GM18870 (cell line): ENCODE measurements around the gene MYO18B.

Source experiments
- ATAC-seq: cut with Tn5 transposase; IDR thresholded peaks from one replicate; pipeline ENCODE4 v1.9.1; 2021; ENCODE audit warnings: moderate library complexity; ENCODE audit not compliant: unreplicated experiment

MYO18B gene

DNA sequence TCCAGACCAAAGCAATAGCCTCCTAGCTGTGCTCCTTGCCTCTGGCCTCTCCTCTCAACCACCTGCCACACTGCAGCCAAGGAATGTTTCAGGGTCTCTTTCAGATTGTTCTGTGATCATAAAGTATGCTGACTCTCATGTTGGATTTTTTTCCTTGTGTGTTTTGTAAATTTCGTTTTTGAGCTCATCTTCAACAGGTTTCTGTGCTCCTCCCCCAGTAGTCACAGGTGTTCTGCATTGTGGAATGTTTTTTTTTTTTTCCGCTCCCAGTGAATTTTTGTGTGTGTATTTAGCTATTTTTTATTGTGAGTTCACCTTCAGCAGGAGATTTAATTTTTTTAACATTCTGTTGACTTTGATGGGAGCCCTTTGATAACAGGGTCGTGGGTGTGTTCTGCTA is 153.7 kb downstream of the MYO18B start:
- no peak for ATAC-seq

- ATAC-seq = no peak
These were observed 154.1 kb downstream of the MYO18B start for GRCh38 chr22:25896098-25896497.

DNA sequence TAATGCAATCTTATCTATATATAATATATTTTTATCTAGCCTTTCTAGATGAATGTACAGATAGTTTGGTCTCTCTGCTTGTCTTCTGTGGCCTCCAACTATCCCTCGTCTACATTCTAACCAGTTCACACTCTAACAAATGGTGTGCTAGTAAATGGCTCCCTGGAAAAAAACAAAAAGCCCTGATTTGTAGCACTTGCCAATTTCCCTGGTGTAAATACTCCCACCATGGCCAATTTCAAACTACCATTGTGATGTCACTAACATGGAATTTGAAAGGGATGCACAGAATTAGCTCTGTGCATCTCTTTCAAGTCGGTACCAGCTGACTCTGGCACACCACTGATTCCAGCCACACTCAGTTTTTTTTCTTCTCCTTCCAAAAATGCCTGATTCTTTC is 154.6 kb downstream of the MYO18B start:
- no peak for ATAC-seq

DNA sequence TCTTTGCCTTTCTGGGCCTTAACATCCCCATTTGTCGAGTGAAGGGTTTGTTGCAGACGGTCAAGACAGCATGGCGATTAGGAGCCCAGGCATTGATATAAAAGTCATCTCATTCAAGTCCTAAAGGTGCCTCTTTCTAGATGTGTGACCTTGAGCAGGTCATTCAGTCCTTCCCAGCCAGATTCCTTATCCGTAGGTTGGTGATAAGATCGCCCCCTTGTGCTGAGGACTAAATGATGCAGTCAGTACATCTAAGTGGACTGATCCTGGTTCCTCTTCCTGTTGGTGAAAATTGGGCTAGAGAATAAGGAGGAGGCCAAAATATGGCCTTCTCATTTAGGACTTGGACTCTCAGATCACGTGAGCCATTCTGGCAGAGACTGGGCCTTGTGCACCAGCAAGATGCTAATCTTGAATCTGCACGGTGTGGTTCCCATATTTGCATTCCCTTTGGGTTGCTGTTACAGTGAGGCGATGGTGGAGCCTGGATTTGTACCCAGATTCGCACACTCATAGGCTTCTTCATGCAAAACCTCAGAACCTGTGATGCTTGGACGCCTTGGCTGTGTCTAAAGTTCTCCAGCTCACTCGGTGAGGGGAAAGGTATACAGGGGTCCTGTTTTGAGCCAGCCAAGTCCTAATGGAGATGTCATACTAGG is 156.8 kb downstream of the MYO18B start:
- ATAC-seq = no peak

DNA sequence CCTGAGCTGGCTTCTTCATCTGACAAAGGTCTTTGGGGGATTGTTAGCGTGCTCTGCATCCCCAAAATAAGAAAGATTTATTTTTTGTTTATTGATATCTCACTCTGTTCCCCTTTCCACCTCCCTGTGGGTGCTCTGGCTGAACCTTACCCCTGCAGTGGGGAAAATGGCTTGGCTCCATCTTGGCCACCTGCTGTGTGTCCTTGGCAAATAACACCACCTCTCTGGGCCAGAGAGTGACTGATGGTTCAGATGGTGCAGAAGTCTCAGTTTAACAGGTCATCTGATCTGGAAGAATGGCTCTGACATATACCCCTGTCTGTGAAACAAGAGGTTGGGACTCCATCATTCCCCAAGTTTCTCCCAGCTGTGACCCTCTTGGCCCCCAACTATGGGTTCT is 157.6 kb downstream of the MYO18B start:
- ATAC-seq = no peak

- no peak for ATAC-seq
These were observed 158.4 kb downstream of the MYO18B start for GRCh38 chr22:25900390-25900789.

GRCh38 chr22:25900880-25901279 is 158.9 kb downstream of the MYO18B start:
- ATAC-seq = no peak

GRCh38 chr22:25902402-25902801 is 160.4 kb downstream of the MYO18B start:
- no peak for ATAC-seq

DNA sequence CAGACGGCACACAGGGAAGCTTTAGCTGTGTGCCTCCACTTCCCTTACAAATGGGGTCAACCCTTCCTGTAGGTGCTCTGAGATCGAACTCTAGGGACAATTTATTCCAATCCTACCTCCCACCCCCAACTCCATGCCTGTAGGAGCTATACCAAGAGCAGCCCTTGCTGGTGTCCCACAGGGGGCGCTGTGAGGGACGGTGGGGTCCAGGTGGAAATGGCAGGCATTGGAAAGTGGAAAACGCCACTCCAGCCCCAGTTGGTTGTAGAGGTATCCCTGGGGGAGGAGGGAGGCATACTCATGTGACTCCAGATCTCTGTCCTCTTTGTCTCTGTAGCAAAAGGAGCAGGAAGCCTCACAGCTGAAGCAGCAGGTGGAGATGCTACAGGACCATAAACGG is 161.3 kb downstream of the MYO18B start:
- no peak for ATAC-seq

DNA sequence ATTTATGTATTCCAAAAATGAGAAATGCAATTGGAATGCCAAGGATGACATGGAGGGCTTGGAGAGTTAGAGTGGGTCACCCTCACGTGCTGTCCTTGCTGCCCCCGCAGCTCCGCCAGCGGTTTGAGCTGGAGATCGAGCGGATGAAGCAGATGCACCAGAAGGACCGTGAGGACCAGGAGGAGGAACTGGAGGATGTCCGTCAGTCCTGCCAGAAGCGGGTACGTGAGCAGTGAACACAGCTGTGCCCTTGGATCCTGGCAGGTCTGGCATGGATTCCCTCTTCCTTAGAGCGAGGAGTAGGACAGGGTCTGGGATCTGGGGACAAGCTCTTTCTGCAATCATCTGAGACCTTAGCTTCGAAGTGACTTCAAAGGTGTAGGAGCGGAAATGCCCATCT is 166.2 kb downstream of the MYO18B start:
- no peak for ATAC-seq

DNA sequence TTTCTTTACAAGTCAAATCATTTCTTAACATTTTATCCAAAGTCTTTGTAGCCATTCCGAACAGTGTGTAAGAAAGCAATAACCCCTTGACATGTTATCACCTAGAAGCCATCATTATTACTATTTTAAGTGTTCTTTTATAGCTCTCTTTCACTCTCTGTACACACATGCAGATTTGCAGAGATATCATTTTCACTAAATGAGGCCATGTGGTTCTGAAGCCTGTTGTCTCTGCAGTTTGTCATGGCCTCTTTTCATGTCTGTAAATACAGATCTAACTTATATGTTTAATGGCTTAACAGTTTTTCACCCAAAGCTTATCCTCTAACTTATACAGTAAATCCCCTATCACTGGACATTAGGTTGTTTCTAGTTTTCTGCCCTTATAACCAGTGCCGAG is 166.8 kb downstream of the MYO18B start:
- no peak for ATAC-seq

- ATAC-seq = no peak
These were observed 167.8 kb downstream of the MYO18B start for GRCh38 chr22:25909614-25910387.

- no peak for ATAC-seq
These were observed 169.4 kb downstream of the MYO18B start for GRCh38 chr22:25911243-25911972.

DNA sequence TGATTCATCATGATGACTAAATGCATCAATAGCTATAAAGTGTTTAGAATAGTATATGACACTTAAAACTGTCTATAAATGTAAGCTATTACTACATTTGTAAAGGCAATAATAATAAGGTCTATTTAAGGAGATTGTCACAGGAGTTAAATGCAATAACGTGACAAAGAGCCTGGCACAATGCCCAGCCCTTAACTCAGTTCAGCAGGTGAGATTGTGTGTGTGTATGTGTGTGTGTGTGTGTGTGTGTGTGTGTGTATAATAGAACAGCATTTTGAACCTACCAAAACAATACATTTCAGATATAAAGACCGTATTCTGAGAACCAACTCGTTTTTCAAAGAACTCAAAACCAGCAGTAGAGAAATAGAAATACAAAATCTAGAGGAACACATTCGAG is 177.5 kb downstream of the MYO18B start:
- no peak for ATAC-seq

DNA sequence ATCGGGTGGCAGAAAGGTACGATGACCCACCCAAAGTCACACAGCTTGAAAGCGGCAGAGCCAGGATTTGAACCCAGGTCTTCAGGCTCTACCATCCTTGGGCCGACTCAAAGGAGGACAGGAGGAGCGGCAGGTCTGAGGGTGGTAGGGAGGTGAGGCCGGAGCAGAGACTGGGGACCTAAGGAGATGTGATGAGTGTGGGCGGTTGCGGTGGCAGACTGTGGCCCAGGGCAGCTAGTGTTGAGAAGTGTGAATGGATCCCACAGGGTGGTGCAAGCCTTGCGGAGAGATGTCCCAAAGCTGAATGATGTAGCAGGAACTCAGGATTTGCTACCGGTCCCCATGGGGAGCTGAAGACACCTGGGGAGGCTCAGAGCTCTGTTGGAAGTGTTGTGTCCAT is 180.2 kb downstream of the MYO18B start:
- ATAC-seq = no peak

DNA sequence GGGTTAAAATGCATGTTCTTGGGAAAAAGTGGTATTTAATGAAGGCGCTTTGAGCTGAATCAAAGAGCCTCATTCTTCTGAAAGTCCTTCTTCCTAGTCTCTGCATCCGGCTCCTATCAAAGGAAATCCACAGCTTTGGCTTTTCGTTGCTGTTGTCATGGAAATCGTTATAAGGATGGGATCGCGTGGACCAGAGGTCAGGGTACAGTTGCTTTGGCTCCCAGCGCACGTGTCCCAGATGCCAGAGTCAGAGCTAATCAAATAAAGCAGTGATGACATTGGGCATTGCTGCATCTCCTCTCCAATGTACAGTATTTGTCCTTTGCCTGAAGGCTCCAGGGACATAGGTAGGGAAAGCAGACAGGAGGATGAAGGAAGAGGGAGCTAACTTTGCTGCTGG is 181.9 kb downstream of the MYO18B start:
- no peak for ATAC-seq

DNA sequence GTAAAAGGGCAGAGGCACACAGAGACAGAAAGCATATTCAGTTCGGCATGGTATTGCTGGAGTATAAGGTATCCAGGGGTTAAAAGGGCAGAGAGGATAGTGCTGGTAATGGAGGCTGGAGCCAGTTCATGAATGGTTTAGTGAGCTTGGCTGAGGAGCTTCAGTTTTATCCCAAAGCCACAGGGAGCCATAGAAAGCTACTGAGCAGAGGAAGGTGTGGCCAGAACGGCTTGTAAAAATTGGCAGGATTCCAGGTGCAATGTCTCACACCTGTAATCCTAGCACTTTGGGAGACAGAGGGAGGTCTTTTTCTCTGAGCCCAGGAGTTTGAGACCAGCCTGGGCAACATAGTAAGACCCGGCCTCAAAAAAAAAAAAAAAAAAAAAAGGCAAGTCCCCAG is 186.1 kb downstream of the MYO18B start:
- no peak for ATAC-seq

DNA sequence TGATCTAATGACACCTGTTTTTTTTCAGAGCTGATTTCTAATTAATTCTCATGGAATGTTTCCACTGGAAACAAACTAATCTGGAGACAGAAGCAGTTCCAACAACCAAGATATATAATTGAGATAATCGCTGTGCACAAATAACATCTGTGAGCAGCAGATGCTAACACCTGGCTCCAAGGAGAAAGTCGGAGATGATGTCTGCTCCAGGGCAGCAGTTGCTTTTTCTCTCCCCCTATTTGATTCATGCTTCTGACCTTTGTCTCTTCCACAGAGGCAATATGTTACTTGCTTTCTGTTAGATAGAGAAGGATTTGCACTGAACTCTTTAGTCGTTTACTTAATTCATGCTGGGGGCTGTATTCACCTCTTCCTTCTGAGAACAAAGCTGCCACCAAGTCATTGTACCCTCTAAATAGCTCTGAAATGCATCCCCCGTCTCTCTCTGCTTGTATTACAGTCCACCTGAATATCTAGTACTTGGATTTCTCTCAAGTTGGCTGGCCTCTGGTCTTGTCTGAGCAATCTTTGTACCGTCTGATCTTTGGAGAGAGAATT is 187.4 kb downstream of the MYO18B start:
- no peak for ATAC-seq

DNA sequence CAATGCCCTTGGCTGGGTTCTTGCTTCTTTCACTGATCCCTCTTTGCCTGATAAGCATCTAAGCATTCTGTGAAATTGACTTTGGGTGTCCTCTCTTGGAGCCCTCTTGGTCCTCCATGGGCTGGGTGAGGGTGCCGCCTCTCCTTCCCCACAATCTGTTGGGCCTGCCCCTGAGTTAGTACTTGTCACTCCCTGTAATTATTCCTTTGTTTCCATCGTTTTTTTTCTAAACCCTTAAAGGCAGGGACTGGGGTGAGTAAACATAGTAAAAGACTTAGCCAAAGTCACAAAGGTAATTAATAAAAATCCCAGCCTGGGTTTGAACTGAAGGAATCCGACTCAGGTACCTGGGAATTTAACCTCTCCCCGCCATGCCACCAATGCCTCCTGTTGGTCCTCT is 188.1 kb downstream of the MYO18B start:
- ATAC-seq = no peak

- ATAC-seq = no peak
These were observed 188.9 kb downstream of the MYO18B start for GRCh38 chr22:25930788-25931310.

DNA sequence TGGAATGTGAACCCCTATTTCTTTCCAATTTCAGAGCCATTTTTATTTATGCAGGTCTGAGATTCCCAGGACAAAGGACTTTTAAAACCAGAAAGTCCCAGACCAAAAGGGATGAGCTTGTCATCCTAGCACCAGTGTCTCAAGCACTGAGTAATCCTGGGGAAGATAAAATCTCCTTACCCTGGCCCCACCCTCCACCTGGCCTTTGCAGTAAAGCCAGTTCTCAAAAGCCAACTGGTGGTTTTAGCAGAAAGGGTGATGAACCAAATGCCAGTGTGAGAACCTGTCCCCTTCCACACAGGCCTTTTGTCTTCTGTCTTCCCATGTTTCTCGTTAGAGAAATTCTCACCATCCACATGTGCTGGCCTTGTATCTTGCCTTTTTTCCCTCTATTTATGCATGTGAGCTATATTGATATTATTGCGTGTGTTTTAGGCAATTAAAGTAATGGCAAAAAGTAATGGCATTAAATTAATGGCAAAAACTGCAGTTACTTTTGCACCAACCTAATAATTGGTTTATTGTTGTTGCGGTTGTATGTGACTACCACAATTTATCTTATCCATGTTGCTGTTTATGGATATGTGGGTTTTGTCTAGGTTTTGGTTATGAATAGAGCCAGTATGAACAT is 191.3 kb downstream of the MYO18B start:
- no peak for ATAC-seq
